GM10248 (cell line): ENCODE measurements around the gene SBSN.

Source experiments
- CTCF ChIA-PET: fragments of 300-600 bp; sonication (Branson Sonifier 250); formaldehyde crosslinking; extraction: SDS; loops from one replicate; lab custom pipeline; 2021; ENCODE audit warnings: antibody characterized with exemption; lab: Yijun Ruan, JAX
- POLR2A ChIA-PET: fragments of 350-650 bp; sonication (Branson Sonifier 250); formaldehyde crosslinking; extraction: SDS; loops from one replicate; lab custom pipeline; 2020; ENCODE audit warnings: antibody characterized with exemption; lab: Yijun Ruan, JAX
- DNase-seq: peaks from one replicate; pipeline ENCODE4 v3.0.0; 2012; ENCODE audit errors: extremely low spot score
- TF ChIP-seq, protein P1 (sequence below): IDR thresholded peaks from 2 replicates; pipeline ENCODE4 v1.5.1; 2012; ENCODE audit warnings: mild to moderate bottlenecking, low read depth; ENCODE audit errors: extremely low read depth, missing control alignments, control extremely low read depth

Gene SBSN

DNA sequence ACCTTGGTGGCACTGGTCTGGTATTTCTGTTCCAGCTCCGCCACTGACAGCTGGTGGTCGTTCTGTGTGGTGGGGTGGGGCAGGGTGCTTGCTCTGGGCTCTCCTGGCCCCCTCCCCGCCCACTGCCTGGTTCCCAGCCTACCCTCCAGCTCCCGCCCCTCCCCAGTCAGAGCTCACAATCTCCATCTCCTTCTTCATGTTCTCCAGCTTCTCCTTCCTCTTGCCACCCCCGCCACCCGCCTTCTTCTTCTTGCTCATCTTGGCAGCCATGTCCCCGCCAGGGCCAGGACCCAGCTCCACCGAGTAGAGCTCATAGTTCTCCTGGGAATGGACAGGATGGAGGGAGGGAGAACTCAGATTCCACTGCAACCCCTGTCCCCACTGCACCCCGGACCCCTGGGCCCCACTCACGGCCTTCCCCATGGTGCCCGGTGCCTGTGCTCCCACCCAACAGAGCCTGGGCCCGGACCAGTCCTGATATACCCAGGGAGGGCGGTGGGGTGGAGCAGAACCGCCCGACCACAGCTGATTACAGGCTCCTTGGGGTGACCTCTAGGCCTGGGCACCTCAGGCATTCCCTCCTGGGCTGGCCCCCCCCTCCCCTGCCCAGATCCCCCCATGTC is 35.2 kb upstream of the SBSN start, which contains the start of gene ATP4A:
Gene ATP4A, minus strand, starts transcription at position 452 of the 623 bp plus-strand sequence. Its CDS starts 29 bp downstream, at position 423.
- CTCF ChIA-PET = interaction anchor here (0.8 to 4.4 kb wide), 5 partner anchors 14 to 53 kb away, joined by 3 to 21 read pairs (median 3); no protein-coding TSS in a partner anchor
- no peak for DNase-seq
- POLR2A ChIA-PET = interaction anchor here (0.6 kb wide), 2 partner anchors 210 to 326 kb away, joined by 3 read pairs; no protein-coding TSS in a partner anchor
- TF ChIP-seq, protein P1, sequence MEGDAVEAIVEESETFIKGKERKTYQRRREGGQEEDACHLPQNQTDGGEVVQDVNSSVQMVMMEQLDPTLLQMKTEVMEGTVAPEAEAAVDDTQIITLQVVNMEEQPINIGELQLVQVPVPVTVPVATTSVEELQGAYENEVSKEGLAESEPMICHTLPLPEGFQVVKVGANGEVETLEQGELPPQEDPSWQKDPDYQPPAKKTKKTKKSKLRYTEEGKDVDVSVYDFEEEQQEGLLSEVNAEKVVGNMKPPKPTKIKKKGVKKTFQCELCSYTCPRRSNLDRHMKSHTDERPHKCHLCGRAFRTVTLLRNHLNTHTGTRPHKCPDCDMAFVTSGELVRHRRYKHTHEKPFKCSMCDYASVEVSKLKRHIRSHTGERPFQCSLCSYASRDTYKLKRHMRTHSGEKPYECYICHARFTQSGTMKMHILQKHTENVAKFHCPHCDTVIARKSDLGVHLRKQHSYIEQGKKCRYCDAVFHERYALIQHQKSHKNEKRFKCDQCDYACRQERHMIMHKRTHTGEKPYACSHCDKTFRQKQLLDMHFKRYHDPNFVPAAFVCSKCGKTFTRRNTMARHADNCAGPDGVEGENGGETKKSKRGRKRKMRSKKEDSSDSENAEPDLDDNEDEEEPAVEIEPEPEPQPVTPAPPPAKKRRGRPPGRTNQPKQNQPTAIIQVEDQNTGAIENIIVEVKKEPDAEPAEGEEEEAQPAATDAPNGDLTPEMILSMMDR = no peak

DNA sequence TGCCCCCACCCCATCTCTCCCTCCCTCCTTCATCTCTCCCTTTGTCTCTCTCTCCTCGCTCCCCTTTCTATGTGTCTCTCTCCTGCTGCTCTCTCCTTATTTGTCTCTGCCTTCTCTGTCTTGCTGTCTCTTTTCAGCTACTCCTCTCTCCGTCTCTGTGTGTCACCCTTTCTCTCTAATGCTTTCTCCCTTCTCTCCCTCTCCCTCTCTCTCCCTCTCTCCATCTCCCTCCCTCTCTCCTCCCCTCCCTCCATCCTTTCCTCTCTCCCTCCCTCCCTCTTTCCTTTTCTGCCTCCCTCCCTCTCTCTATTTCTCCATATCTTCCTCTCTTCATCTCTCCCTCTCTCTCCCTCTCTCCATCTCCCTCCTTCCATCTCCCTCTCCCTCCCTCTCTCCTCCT is 34.7 kb upstream of the SBSN start:
- ChIA-PET CTCF (interaction anchor here (0.8 to 4.4 kb wide), 3 partner anchors 14 to 52 kb away, joined by 3 to 21 read pairs (median 3); no protein-coding TSS in a partner anchor), POLR2A (interaction anchor here (0.5 kb wide), 1 partner anchor 287 kb away, joined by 3 read pairs; no protein-coding TSS in a partner anchor)
- TF ChIP-seq, protein P1 = no peak
- DNase-seq = no peak

DNA sequence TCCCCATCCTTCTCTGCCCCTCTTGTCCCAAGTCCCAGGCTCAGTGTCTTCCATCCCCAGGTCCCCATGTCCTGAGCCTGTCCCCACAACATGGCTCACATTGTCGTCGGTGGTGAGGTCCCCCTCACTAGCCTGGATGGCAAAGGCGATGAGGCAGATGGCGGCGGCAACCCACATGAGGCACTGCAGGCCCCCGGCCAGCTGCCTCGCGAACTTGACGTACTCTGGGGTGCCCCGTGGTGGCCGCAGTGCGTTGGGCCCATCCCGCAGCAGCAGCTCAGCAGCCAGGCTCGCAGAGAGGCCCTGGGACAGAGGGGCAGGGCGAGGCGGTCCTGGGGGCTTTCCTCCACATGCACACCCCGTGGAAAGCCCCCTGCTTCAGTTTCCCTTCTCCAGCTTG is 34.2 kb upstream of the SBSN start:
- no peak for DNase-seq
- TF ChIP-seq, protein P1 = no peak
- ChIA-PET CTCF (interaction anchor here (1.0 to 4.4 kb wide), 2 partner anchors 13 to 52 kb away, joined by 3 to 21 read pairs; no protein-coding TSS in a partner anchor), POLR2A (interaction anchor here (0.5 kb wide), 1 partner anchor 287 kb away, joined by 3 read pairs; no protein-coding TSS in a partner anchor)

DNA sequence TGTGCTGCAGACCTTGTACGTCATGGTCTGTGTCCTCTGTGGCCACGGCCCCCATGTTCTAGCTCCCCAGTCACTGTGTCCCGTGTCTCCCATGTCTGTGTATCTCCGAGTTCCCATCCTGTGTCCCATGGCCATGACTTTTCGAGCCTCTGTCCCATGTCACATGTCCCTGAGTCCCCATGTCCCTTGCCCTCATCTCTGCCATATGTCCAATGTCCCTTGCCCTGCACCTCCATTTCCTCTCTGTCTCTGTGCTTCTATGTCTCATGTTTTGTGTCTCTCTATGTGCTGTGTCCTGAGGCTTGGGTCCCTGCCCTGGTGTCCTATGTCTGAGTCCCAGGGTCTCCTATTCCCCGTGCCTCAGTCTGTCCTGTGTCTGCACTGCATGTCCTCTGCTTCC is 33.3 kb upstream of the SBSN start:
- no peak for DNase-seq
- ChIA-PET POLR2A (no interaction called here), CTCF (no interaction called here)
- TF ChIP-seq, protein P1 = no peak

DNA sequence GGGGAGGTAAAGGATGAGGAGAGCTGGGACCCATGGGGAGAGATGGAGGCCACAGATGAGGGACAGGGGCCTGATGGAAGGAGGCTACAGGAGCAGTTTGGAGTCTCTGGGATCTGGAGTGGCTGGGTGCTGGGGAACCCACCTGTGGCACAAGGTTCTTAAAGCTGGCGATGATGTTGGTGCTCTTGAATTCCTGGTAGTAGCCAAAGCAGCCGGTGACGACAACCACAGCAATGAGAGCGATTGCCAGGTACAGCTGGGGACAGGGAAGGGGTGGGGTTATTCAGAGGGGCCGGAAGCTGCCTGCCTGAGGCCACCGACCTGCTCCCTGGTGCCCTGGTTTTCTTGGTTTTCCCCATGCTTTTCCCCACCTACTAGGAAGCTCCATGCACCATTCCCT is 32.6 kb upstream of the SBSN start:
- POLR2A ChIA-PET = no interaction called here
- CTCF ChIA-PET = no interaction called here
- TF ChIP-seq, protein P1 = no peak
- no peak for DNase-seq

DNA sequence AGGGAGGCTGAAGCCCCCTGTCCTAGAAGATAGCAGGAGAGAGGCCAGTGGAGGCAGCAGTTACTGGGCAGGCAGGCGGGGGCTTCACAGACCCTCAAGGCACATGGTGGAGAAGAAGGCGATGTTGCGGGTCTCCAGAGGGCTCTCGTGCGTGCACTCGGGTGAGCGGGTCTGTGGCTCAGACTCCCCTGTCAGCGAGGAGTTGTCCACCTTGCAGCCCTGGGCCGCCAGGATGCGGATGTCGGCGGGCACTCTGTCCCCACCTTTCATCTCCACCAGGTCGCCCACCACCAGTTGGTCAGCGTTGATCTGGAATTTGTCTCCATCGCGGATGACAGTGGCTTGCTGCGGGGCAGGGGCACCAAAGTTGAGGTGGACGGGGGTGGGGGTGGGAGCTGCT is 32.2 kb upstream of the SBSN start:
- ChIA-PET CTCF (interaction anchor here (4.7 kb wide), 1 partner anchor 12 kb away, joined by 44 read pairs; no protein-coding TSS in a partner anchor), POLR2A (no interaction called here)
- TF ChIP-seq, protein P1 = no peak
- DNase-seq = no peak
